ENCODE results near the gene NHLH1.
"Not testable (repeated sequence)": the region's sequence is repeated elsewhere in the genome, so short reads cannot be mapped to it uniquely, and the experiment has no call there.

The NHLH1 gene

DNA sequence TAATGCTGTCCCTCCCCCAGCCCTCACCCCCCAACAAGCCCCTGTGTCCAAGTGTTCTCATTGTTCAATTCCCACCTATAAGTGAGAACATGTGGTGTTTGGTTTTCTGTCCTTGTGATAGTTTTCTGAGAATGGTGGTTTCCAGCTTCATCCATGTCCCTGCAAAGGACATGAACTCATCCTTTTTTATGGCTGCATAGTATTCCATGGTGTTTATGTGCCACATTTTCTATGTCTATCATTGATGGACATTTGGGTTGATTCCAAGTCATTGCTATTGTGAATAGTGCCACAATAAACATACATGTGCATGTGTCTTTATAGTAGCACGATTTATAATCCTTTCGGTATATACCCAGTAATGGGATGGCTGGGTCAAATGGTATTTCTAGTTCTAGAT is 17.9 kb downstream of the NHLH1 start:
- DNase-seq: not testable (repeated sequence)

DNA sequence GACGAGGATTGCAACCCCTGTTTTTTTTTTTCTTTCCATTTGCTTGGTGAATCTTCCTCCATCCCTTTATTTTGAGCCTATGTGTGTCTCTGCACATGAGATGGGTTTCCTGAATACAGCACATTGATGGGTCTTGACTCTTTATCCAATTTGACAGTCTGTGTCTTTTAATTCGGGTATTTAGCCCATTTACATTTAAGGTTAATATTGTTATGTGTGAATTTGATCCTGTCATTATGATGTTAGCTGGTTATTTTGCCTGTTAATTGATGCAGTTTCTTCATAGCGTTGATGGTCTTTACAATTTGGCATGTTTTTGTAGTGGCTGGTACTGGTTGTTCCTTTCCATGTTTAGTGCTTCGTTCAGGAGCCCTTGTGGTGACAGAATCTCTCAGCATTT is 21.5 kb downstream of the NHLH1 start:
- DNase-seq: not testable (repeated sequence)

DNA sequence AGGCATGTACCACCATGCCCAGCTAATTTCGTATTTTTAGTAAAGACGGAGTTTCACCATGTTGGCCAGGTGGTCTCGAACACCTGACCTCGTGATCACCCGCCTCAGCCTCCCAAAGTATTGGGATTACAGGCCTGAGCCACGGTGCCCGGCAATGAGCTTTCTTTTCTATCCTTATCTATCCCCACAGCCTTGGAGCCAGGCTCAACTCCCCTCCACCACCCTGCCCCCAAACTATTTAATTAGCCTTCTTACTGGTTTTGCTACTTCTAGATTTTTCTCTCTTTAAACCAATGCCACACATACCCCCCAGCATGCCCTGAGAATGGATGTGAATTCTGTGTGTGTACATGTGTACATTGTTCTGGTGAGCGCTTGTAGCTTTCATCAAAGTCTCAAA is 27.8 kb downstream of the NHLH1 start:
- no peak for DNase-seq

DNA sequence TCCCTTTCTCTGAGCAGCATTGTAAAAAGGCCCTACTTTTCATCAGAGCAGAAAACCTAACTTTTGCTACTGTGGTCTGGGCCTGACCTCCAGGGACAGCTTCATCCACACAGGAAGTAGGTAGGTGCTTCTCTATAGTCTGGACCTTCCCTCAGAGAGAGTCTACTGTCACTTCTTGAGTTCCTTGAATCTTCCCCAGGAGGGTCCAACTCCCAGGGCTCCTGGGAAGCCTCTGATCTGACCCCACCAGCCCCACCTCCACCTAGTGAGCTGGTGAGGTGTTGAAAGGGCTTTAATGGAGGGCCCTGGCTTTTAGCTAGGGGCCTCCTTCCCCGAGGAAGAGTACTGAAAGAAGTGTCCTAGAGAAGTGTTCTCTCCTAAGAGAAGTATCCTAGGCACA is 30.8 kb downstream of the NHLH1 start:
- DNase-seq: no peak

DNA sequence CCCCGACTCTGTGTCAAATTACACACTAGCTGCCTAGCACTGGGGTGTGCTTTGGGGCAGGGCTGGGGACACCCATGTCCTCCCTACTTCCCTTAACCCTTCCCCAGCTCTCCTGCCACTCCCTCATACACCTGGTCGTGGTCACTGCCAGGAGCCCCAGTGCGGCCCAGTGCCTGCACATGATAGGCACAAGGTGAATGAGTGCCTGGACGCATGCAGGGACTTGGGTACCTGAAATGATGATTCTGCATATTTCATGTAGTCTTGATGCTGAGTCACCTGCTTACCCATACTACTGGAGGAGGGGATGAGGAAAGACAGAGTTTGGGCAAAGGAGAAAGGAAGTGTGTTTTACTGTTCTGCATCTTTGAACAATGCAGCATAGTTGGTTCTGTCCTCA is 32.0 kb downstream of the NHLH1 start:
- no peak for DNase-seq

DNA sequence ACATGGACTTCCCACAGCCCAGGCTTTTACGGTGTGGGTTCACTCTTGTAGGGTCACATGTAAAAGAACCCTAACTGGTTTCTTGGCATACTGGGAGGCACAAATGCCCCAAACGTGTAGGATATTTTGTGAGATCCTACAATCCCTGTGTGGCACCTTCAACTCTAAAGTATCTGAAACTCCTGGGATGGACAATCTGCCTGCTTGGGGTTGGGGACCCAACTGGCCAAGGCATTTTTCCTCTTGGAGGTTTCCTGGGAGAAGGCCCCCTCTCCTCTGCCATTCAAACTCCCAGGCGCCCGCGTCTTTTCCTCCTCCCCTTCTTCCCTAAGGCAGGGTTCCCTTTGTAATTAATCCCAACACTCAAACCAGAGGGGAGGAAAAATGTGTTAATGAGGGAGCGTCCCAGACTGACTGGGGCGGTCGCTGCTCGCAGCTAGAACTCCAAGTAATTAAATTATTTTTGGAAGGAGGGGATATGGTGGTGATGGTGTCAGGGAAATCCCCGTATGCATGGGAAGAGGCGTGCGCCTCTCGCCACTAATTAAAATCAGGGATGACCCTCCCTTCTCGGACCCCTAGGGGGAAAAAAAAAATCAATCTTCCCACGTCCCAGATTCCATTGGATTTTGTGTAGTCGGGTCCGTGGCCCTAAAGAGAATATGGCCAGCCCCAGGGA is 32.8 kb downstream of the NHLH1 start:
- no peak for DNase-seq

DNA sequence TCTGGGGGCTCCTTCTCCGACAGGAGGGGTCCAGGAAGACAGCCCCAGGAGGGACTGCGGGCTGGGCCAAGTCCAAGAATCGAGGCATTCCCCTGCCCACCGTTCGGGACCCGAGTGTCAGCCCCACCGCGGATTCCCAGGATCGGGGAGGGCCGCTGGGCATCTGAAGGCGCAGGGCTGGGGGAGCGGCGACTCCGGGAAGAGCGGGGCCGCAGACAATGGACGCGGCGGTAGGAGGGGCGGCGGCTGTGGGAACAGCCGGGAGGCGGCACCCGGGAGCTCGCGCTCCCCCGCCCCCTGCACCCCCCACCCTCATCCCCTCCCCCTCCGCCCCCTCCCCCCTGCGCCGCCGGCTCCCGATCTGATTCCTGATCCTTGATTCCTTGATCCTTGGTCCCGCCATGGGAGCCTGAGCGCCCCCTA is 33.4 kb downstream of the NHLH1 start, which contains the start of gene VANGL2:
Gene VANGL2, plus strand, starts transcription at position 342 of the 423 bp plus-strand sequence. CDS start 15,274 bp downstream, outside the sequence.
- DNase-seq: peak in 3 of 5 donors; percentile 18 to 35 (median 21)

DNA sequence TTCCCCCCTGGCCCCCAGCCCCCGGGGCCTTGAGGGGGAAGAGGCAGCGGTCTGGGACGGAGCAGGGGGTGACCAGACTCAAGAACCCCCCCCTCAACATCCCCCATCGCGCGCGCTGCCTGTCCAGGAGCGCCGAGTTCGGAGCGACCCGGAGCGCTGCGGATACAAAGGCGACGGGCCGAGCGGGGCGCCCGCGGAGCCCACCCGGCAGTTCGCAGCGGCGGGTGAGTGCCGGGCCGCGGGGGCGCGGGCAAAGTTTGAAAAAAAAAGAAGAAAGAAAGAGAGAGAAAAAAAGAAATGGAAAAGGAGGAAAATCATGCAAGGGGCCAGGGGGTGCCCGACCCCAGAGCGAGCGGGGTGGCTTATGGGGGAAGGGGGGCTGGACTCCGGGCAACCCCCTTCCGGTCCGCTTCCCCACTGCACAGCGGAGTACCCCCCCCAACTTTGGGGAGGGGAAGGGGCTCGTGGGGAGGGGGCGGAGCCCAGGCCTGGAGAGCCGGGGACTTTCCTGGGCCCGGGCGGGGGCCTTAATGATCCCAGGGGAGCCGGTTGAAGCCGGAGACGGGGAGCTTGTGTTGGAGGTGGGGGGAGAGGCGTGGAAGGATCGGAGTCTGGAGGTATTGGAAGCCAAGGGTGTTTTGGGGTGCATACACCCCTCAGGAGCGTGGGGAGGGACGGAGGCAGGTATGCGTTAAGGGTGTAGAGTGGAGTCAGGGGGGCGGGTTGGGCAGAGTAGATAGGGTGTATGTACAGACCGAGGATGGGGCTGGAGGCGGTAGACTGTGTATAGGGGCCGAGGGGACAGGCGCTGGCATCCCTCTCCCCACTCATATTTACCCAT is 34.0 kb downstream of the NHLH1 start:
- no peak for DNase-seq

DNA sequence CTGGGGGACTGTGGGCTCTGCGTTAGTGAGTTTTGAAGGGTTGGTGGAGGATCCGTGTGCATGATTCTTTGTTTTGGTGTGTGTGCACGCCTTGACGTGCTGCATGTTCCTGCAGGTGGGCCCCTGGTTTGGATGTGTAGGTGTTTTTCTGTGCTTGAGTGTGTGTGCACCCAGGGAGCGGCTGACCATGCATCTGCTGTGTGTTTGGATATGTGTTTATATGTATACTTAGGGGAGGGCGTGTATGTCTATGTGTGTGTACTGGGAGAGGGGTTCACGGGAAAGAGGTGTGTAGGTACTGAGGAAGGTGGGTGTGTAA is 34.6 kb downstream of the NHLH1 start:
- DNase-seq: no peak

DNA sequence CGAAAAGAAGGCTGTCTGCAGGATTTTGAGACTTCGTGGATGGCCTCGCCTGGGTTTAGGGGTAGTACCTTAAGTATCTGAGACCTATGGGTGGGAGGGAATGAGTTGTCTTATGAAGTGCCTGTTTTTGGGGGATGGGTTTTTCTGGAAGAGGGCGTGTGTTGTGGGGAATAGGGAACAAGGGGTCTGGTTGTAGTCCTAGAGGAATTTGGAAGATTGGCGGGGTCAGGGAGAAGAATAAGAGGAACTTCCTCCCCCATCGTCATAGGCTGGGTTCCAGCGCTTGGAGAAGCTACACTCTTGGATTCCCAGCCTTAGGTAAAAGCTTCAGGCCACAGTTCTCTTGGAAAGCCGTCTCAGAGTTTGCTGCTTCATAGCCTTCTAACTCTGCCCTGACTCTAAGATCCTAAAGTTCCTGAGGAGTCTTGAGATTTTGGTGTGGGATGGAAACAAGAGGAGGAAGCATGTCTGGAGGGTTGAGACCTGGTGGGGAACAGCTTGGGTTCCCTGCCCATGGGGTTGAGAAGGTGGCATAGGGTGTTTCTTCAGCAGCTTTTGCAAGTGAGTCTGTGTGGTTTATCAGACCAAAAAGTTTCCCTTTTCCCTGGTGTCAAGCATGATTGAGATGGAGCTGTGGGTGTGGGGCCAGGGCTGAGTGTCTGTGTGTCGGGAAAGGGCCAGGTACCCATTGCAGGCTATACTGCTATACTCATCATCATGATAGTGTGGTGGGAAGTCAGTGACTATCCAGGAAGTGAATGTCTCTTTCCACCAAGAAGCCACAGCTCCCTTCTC is 35.3 kb downstream of the NHLH1 start:
- DNase-seq: no peak

DNA sequence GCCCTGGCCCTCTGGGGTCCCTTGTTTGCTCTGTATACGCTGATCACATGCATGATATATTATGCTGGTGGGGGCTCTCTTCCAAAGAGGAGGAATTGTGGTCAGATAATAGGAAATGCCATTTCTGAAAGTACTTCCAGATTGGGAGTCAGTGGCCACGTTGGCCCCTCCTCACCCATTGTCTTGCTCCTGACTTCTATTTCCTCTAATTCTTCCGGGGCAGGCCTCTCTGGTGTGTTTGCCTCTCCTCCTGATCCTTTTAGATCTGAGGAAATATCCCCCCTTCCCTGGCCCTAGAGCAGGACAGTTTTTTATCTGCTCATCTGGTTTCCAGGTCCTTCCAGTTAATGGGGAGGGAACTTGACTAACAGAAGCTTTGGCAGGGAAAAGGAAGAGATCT is 36.4 kb downstream of the NHLH1 start:
- DNase-seq: no peak

DNA sequence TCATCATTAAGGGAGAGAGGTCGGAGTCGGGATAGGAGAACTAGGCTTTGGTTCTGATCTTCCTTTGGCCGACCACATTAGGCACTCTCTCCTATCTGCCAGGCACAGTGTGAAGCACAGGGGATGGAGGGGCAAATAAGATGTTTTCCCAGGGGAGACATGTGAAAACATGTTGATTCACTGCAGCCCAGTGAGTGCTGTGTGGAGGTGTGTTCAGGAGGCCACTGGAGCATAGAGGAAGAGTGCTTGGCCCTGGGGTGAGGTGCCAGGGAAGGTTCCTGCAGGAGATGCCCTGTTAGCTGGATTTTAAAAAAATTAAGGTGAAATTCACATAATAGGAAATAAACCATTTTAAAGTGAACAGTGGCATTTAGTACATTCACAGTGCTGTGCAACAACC is 37.2 kb downstream of the NHLH1 start:
- no peak for DNase-seq

DNA sequence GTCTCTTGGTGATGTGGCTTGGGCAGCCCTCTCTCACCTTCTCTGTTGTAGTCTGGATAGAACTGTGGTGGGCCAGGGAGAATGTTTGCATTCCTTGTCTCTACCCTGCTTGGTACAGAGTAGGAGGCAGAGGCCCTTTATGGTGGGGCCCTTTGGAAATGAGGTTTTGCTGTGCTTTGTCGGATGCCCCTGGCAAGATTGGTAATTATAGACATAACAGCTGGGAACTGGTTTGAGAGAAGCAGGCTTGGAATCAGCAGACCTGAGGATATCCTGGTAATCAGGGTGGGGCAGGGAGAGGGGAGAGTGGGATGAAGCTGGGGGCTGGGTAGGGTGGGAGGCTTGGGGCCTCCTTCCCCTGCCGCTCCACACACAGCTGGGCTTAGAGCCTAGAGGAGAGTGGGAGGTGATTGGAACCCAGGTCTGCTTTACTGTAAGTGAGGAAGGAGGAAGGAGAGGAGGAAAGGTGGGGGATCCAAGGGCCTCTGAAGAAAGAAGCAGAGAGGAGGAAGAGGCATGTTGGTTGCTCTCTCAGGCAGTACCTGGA is 38.5 kb downstream of the NHLH1 start:
- no peak for DNase-seq

DNA sequence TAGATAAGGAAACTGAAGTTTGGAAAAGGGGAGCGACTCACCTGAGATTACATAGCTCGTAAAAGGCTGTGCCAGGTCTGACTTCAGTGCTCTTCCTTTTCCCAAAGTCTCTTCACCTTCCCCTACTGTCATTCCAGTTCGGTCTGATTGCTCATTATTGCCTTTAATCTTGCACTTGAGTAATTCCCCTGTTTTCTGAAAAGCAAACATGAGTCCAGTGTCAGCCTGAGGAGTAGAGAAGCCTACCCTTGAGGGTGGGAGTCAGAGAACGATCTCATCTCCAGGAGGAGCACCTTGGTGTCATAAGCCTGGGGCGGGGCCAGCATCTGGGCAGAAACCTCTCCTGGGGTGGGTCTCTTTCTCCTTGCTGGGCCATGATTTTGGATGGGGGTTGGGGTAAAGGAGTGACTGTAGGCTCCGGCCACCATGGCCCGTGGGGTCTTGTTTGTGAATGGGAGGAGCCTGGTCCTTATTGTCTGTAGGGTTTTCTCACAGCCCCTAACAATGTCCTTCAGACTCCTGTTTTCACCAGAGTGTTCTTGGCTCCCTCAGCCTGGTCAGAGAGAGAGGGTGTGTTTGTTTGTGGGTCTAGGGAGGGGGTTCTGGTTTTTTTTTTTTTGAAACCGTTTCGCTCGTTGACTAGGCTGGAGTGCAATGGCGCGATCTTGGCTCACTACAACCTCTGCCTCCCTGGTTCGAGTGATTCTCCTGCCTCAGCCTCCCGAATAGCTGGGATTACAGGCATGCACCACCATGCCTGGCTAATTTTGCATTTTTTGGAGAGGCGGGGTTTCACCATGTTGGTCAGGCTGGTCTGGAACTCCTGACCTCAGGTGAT is 39.5 kb downstream of the NHLH1 start:
- DNase-seq: no peak

DNA sequence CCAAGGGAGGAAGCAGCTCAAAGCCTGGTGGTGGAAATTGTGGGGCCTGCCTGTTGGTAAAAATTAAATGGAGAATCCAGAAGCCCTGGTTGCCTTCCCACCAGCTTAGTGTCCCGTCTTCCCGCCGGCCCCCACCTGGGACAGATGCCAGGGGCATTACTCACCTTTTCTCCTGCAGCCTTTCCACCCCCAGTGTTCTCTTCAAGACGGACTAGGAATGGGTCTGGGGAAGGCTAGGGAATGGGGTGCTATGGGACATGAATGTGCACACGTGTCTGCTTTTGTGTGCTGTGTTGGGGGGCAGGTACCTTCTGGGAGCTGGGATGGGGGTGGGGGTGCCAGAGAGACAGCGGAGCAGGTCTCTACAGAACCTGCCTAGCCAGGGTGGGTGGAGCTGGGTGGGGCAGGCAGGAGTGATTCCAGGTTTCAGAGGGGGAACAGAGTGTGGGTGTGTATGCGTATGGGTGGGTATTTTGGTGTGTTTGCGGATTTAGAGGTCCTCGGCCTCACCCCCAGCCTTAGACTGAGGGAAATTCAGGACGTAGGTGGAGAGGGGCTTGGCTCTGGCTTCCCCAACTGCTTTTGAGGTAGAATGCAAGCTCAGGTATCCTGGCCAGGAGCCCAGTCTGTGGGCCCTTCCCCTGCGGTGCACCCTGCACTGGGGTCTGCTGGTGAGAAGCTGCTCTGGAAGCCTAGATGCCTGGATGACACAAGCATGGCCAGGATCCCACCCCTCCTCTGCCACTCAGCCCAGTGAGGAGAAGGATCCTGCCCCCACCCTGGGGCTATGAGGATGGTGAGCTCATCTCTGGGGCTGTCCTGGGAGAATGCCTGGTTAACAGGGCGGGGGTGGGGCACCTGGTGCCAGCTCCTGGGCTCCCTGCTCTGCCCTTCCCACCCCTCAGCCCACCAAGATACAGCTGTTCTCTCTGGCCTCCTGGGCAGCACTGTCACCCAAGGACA is 41.2 kb downstream of the NHLH1 start:
- no peak for DNase-seq

DNA sequence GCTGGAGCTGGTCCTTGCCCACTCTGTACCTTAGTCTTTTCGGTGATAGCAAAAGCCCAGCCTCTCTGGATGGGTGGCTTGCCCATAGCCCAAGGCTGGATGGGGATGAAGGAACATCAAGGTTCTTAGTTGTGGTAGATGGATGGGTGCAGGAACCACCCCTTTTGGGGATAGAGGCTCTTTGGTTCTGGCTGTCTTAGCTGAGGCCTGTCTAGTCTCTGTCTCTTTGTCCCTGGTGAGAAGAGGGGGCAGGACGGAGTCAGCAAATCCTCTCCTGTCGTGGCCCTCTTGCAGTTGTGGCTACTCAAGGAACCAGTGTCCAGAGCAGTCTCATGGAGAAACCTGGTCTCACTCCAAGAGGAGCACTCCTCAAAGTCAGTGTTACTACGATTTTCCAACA is 42.0 kb downstream of the NHLH1 start:
- DNase-seq: no peak

DNA sequence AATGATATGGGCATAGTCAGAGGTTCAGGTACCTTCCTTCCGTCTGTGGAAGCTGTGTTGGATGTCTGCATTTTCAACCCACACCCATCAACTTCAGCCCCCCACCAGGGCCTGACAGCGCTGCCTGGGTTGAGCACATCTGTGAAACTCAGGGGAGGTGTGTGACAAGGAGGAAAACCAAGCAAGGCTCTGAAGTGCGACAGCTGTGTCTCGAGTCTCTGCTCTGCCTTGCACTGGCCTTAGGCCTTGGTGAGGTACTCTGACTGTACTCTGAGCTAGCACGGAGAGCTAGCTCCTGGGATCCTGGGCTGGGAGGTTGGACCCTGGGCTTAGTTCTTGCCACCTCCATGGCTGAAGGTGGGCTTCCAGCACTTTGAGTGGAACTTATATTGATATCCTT is 42.6 kb downstream of the NHLH1 start:
- no peak for DNase-seq

DNA sequence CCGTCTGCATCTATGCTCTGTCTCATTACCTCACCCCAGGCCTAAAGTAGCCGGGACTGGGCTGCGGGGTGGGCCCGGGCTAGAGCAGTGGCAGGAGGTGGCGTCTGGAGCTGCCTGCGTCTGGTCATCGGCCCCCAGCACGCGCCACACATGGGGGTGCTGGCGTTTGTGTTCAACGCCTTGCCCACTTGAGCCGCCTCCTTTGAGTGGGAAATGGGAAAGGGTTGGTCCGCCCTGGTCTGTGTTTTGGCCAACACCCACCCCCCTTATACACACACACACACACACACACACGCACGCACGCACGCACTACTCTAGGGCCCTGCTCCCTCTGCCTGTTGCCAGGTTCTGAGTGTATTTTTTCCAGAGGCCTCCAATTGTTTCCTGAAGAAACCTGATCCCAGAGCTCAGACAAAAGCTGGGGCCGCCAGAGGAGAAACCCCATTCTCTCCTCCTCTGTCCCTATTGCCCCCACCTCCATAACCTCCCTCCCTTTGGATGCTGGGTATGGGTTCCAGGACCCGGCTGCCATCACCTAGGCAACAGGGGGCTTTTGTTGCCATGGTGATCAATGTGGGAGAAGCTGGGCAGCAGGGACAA is 43.6 kb downstream of the NHLH1 start:
- DNase-seq: no peak

DNA sequence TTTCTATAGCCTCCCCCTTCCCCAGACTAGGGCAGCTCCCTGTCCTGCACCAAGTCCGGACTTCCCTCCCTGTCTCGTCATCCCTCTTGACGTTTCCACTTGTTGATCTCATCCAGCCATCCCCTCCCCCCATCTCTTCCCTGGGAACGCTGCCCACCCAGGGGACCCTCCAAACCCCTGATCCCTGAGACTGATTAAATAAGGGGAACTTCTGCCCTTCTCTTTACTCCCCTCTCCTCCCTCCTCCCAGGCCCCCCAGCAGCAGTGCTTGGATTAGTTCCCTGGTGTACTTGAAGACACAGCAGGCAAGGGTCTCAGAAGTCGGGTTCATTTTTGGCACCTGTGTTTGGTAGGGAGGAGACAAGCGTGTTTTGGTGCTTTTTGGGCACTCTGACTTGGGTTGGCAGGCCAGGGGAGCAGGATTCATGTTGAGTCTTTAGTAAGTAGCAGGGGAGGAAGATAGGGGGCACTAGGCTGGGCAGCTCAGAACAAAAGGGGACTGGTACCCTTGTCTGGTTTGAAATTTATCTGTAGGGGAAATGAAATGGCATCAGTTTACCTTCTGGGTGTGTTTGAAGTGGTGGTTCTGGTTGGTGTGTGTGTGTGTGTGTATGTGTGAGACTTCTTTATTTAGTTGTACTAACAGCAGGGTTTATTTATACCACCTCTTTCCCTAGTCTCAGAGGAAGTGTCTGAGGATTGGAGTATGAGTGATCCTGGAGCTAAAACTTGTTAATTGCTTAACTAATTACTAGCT is 44.6 kb downstream of the NHLH1 start:
- no peak for DNase-seq

DNA sequence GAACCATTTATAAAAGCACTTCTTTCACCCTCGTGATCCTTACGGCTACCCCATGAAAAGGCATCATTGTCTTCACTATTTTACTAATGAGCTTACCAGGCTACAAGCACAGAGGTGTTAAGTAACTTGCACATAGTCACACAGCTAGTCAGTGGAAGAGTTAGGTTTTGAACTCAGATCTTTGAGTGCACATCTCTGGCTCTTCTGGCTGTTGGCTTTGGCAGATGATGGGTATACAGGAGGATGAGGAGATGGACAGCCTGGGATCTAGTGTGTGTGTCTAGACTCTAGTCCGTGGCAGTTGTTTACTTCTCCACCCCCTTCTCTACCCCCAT is 45.1 kb downstream of the NHLH1 start:
- DNase-seq: no peak
